HL-60 (cell line): ENCODE measurements around the gene SNX2.

Experiments used
- POLR2AphosphoS5 ChIP-seq: IDR thresholded peaks from 2 replicates; pipeline ENCODE4 v1.6.1; 2012; ENCODE audit warnings: low read depth
- SPI1 ChIP-seq: IDR thresholded peaks from 2 replicates; pipeline ENCODE4 v1.6.1; 2012; ENCODE audit warnings: low read depth, mild to moderate bottlenecking, borderline replicate concordance
- TF ChIP-seq, protein P1 (sequence below): IDR thresholded peaks from one replicate; pipeline ENCODE4 v1.5.1; 2011; ENCODE audit warnings: low read length, control low read depth, inconsistent platforms; ENCODE audit not compliant: insufficient read depth

DNA sequence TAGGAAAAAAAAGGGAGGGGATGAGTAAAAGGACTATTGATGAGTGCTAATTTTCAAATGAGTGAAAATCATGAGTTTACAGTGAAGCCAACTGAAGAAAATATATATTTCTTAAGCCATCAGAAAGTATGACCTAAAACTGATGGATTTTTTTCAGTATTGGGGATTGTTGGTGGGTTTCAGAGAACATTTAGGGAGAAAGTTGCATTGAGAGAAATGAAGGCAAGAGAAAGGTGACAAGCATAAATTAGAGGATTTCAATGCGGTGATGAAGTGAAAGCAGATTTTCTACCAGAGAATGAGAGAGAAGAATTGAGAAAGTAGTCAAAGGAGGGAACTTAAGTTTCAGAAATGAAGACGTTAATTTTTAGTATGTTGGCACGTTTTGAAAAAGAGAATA is 62.1 kb downstream of the SNX2 start:
- TF ChIP-seq POLR2AphosphoS5 (no peak), SPI1 (no peak)
- TF ChIP-seq, protein P1, sequence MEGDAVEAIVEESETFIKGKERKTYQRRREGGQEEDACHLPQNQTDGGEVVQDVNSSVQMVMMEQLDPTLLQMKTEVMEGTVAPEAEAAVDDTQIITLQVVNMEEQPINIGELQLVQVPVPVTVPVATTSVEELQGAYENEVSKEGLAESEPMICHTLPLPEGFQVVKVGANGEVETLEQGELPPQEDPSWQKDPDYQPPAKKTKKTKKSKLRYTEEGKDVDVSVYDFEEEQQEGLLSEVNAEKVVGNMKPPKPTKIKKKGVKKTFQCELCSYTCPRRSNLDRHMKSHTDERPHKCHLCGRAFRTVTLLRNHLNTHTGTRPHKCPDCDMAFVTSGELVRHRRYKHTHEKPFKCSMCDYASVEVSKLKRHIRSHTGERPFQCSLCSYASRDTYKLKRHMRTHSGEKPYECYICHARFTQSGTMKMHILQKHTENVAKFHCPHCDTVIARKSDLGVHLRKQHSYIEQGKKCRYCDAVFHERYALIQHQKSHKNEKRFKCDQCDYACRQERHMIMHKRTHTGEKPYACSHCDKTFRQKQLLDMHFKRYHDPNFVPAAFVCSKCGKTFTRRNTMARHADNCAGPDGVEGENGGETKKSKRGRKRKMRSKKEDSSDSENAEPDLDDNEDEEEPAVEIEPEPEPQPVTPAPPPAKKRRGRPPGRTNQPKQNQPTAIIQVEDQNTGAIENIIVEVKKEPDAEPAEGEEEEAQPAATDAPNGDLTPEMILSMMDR = no peak
